OCI-LY7 (cell line): ENCODE results near the gene GALNTL6.

ENCODE experiments used
- EZH2phosphoT487 ChIP-seq: fragments of 200-600 bp; sonication (generic); IDR thresholded peaks from 2 replicates; pipeline ENCODE4 v1.6.1; 2018; ENCODE audit warnings: low read depth, borderline replicate concordance, mild to moderate bottlenecking, mixed run types, antibody characterized with exemption, low read length, moderate library complexity, mixed read lengths
- TF ChIP-seq, protein P1 (sequence below): fragments of 200-600 bp; sonication (generic); conservative IDR thresholded peaks from 2 replicates; pipeline ENCODE4 v1.5.1; 2014; ENCODE audit warnings: mild to moderate bottlenecking, antibody characterized with exemption, low read length, moderate library complexity, mixed read lengths

DNA sequence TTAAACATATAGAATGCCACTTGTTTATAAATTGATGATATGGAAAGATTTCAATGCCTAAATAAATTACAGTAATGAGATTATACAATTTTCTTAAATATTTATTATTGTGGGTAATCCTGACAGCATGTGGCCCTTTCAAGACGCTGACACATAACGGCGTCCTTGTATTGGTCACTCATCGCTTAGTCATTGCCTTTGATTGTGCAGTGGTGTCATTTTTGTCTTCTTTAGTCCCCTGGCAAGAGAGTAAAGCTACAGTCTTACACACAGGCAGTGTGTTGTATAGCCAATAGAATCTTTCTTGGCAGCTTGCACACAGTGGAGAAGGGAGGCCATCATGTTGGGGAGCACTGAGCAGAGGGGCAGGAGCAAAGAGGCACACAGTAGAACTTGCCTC is 993.6 kb downstream of the GALNTL6 start:
- TF ChIP-seq, protein P1, sequence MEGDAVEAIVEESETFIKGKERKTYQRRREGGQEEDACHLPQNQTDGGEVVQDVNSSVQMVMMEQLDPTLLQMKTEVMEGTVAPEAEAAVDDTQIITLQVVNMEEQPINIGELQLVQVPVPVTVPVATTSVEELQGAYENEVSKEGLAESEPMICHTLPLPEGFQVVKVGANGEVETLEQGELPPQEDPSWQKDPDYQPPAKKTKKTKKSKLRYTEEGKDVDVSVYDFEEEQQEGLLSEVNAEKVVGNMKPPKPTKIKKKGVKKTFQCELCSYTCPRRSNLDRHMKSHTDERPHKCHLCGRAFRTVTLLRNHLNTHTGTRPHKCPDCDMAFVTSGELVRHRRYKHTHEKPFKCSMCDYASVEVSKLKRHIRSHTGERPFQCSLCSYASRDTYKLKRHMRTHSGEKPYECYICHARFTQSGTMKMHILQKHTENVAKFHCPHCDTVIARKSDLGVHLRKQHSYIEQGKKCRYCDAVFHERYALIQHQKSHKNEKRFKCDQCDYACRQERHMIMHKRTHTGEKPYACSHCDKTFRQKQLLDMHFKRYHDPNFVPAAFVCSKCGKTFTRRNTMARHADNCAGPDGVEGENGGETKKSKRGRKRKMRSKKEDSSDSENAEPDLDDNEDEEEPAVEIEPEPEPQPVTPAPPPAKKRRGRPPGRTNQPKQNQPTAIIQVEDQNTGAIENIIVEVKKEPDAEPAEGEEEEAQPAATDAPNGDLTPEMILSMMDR, result no peak
- TF ChIP-seq EZH2phosphoT487, result no peak
